HepG2 (cell line): Measurements from ENCODE around the gene MOGAT3. TPM values are rescaled to one million over a fixed set of nuclear protein-coding genes. Genes with fewer than 3 reads are reported as not detected.

ENCODE experiments used
- CREB1 ChIP-seq, 2 experiments: fragments of 450-650 bp in 1 of 2; IDR thresholded peaks; 2 replicates each; pipeline ENCODE4 v1.6.1; 2016 to 2017; ENCODE audit warnings: control low read depth in 1 of 2, mild to moderate bottlenecking in 1 of 2, missing compliant biosample characterization in 1 of 2, missing genetic modification characterization in 1 of 2
- ETV6 ChIP-seq: sonication (generic); formaldehyde crosslinking; conservative IDR thresholded peaks from 2 replicates; pipeline ENCODE4 v1.4.0; 2020; ENCODE audit warnings: missing genetic modification reagents
- GABPB1 ChIP-seq: IDR thresholded peaks from 2 replicates; pipeline ENCODE4 v1.6.1; 2016; ENCODE audit warnings: mild to moderate bottlenecking, missing genetic modification reagents, moderate library complexity, missing compliant biosample characterization
- MED1 ChIP-seq: sonication (generic); formaldehyde crosslinking; IDR thresholded peaks from 2 replicates; pipeline ENCODE4 v1.4.0; 2020; ENCODE audit warnings: missing genetic modification reagents
- ZHX2 ChIP-seq, 2 experiments: sonication (generic) in 1 of 2; formaldehyde crosslinking in 1 of 2; IDR thresholded peaks; 2 replicates each; pipeline versions ENCODE4 v1.6.1 to v1.9.0; 2014 to 2022; ENCODE audit warnings: antibody characterized with exemption in 1 of 2, borderline replicate concordance in 1 of 2, inconsistent platforms in 1 of 2, low read depth in 1 of 2, missing genetic modification reagents in 1 of 2
- ZMAT3 ChIP-seq: sonication (generic); formaldehyde crosslinking; conservative IDR thresholded peaks from 2 replicates; pipeline ENCODE4 v1.7.0; 2021; ENCODE audit warnings: missing genetic modification reagents
- ZNF639 ChIP-seq: conservative IDR thresholded peaks from 2 replicates; pipeline ENCODE4 v1.6.1; 2018; ENCODE audit warnings: missing genetic modification reagents
- ZSCAN21 ChIP-seq: sonication (generic); formaldehyde crosslinking; IDR thresholded peaks from 2 replicates; pipeline ENCODE4 v1.8.0; 2022; ENCODE audit warnings: mild to moderate bottlenecking, missing genetic modification reagents, moderate library complexity, borderline replicate concordance
- polyA plus RNA-seq, 8 experiments: library from polyadenylated mRNA; depleted of rRNA in 3 of 8; stranded (reverse) in 7 of 8; unstranded in 1 of 8; fragments of >200 nt; fragmentation: Illumina TruSeq in 4 of 8; extraction: Trizol in 4 of 8; gene quantifications; 2 replicates each; pipeline versions ENCODE4 v1.2.1 to v1.2.3, GENCODE V29; 2011 to 2016; ENCODE audit warnings: low read depth in 4 of 8, missing spikeins in 1 of 8, mixed read lengths in 1 of 8; ENCODE audit not compliant: insufficient read depth in 1 of 8
- total RNA-seq, 5 experiments: library from RNA; depleted of rRNA; stranded (reverse); fragments of >200 nt; fragmentation: Illumina TruSeq; extraction: Trizol; gene quantifications; 2 replicates each; pipeline ENCODE4 v1.2.3, GENCODE V29; 2016; ENCODE audit warnings: low read depth in 1 of 5
- TF ChIP-seq, protein P1 (sequence below): sonication (generic); formaldehyde crosslinking; IDR thresholded peaks from 2 replicates; pipeline ENCODE4 v1.4.0; 2020; ENCODE audit warnings: low read depth, mild to moderate bottlenecking, missing genetic modification reagents
- TF ChIP-seq, protein P2 (sequence below): sonication (generic); formaldehyde crosslinking; IDR thresholded peaks from 2 replicates; pipeline ENCODE4 v1.5.0; 2020; ENCODE audit warnings: missing genetic modification reagents
- TF ChIP-seq, protein P3 (sequence below): IDR thresholded peaks from 2 replicates; pipeline ENCODE4 v1.6.1; 2012; ENCODE audit warnings: inconsistent platforms
- TF ChIP-seq, protein P4 (sequence below), 2 experiments: sonication (generic) in 1 of 2; formaldehyde crosslinking in 1 of 2; IDR thresholded peaks; 2 replicates each; pipeline versions ENCODE4 v1.4.0 to v1.6.1; 2016 to 2020; ENCODE audit warnings: borderline replicate concordance in 1 of 2, low read depth in 1 of 2, mild to moderate bottlenecking in 1 of 2, missing genetic modification reagents in 1 of 2
- TF ChIP-seq, protein P5 (sequence below): sonication (generic); formaldehyde crosslinking; IDR thresholded peaks from 2 replicates; pipeline ENCODE4 v1.8.1; 2023; ENCODE audit warnings: mild to moderate bottlenecking, missing genetic modification reagents, borderline replicate concordance

Gene MOGAT3
- total and polyA plus RNA-seq, 2 of the 13 experiments (the other 11 are each of a cell fraction or from before 2014, with no cell fraction given) = 22.5 to 30.5 TPM

GRCh38 chr7:101162551-101163278, 38.1 kb downstream of the MOGAT3 start (continued):
- peak; percentile 49; the same call in 1 of the 2 replicates for TF ChIP-seq GABPB1 (CRISPR knock-in tag)
- no peak for TF ChIP-seq ETV6 (CRISPR knock-in tag)
- TF ChIP-seq, protein P1, sequence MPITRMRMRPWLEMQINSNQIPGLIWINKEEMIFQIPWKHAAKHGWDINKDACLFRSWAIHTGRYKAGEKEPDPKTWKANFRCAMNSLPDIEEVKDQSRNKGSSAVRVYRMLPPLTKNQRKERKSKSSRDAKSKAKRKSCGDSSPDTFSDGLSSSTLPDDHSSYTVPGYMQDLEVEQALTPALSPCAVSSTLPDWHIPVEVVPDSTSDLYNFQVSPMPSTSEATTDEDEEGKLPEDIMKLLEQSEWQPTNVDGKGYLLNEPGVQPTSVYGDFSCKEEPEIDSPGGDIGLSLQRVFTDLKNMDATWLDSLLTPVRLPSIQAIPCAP (CRISPR knock-in tag) = no peak
- TF ChIP-seq ZMAT3 = no peak
- TF ChIP-seq, protein P2, sequence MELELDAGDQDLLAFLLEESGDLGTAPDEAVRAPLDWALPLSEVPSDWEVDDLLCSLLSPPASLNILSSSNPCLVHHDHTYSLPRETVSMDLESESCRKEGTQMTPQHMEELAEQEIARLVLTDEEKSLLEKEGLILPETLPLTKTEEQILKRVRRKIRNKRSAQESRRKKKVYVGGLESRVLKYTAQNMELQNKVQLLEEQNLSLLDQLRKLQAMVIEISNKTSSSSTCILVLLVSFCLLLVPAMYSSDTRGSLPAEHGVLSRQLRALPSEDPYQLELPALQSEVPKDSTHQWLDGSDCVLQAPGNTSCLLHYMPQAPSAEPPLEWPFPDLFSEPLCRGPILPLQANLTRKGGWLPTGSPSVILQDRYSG = no peak
- TF ChIP-seq, protein P3, sequence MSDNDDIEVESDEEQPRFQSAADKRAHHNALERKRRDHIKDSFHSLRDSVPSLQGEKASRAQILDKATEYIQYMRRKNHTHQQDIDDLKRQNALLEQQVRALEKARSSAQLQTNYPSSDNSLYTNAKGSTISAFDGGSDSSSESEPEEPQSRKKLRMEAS = peak; percentile 47; the same call in 1 of the 2 replicates
- TF ChIP-seq MED1 = no peak
- TF ChIP-seq ZSCAN21 = no peak
- no peak for TF ChIP-seq ZHX2 (IDR thresholded peaks at IDR 0.05; ENCODE audit: low read depth)
- no peak for TF ChIP-seq ZHX2 (CRISPR knock-in tag; IDR thresholded peaks at IDR 0.05; ENCODE audit: borderline replicate concordance)
- TF ChIP-seq CREB1 (IDR thresholded peaks at IDR 0.05) = no peak
- TF ChIP-seq CREB1 (CRISPR knock-in tag; IDR thresholded peaks at IDR 0.05) = no peak
- TF ChIP-seq, protein P4, sequence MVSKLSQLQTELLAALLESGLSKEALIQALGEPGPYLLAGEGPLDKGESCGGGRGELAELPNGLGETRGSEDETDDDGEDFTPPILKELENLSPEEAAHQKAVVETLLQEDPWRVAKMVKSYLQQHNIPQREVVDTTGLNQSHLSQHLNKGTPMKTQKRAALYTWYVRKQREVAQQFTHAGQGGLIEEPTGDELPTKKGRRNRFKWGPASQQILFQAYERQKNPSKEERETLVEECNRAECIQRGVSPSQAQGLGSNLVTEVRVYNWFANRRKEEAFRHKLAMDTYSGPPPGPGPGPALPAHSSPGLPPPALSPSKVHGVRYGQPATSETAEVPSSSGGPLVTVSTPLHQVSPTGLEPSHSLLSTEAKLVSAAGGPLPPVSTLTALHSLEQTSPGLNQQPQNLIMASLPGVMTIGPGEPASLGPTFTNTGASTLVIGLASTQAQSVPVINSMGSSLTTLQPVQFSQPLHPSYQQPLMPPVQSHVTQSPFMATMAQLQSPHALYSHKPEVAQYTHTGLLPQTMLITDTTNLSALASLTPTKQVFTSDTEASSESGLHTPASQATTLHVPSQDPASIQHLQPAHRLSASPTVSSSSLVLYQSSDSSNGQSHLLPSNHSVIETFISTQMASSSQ (IDR thresholded peaks at IDR 0.05; ENCODE audit: low read depth) = no peak
- TF ChIP-seq, protein P4 (CRISPR knock-in tag; IDR thresholded peaks at IDR 0.05; ENCODE audit: borderline replicate concordance) = no peak
- TF ChIP-seq, protein P5, sequence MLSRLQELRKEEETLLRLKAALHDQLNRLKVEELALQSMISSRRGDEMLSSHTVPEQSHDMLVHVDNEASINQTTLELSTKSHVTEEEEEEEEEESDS (CRISPR knock-in tag) = no peak
- TF ChIP-seq ZNF639 (CRISPR knock-in tag) = no peak
